ENCODE data around the gene ACKR4. TPM values are rescaled to one million over a fixed set of nuclear protein-coding genes. Genes with fewer than 3 reads are reported as not detected.

Gene ACKR4
- total and polyA plus RNA-seq, 4 donors = 2.0 to 5.8 (median 4.0) TPM

DNA sequence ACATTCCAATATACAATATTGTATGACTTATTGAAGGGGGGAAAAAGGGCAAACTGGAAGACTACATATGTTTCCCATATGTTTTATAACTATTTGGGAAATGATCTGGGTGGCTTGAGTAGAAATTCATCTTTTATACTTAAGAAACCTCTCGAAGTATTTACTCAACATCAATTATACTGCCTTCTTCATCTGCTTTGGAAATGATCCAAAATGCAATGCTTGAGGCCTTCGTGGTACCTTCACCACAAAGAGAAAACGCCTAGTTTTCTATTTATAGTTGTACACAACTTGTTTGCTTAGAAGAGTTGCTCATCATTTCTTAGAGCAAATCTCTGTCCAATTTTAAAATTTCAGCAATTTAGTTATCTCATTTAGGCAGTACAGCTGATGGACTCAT, 18.8 kb downstream of the ACKR4 start:
- Histone ChIP-seq H3K36me3 (ENCODE audit: control insufficient read depth in 4 of 4, insufficient read depth in 4 of 4, low read length in 4 of 4) (peaks cover 0 to 3% (median 2%) of the 10 kb centered on the region in 4 donors), H3K9me3 (ENCODE audit: control insufficient read depth in 4 of 4, insufficient read depth in 3 of 4, low read length in 3 of 4) (no peaks in the 10 kb centered on the region), H3K27me3 (ENCODE audit: control insufficient read depth in 3 of 3, insufficient read depth in 3 of 3, low read length in 2 of 3) (no peaks in the 10 kb centered on the region), H3K4me1 (ENCODE audit: control insufficient read depth in 5 of 5, insufficient read depth in 5 of 5, low read length in 5 of 5) (peaks cover 0 to 2% (median 0%) of the 10 kb centered on the region in 5 donors), H3K4me3 (no peak overlapping the region), H3K27ac (ENCODE audit: low read depth in 1 of 2, low read length in 1 of 2) (no peak overlapping the region), H3K9ac (ENCODE audit: insufficient read depth in 1 of 2, low read length in 2 of 2) (no peak overlapping the region)
- DNase-seq (no peak), ATAC-seq (ENCODE audit: insufficient read depth, low FRiP score) (no peak)
- 58 to 61% methylated on average over 3 of the region's 3 CpGs for WGBS, 2 donors
- TF ChIP-seq, protein P1, sequence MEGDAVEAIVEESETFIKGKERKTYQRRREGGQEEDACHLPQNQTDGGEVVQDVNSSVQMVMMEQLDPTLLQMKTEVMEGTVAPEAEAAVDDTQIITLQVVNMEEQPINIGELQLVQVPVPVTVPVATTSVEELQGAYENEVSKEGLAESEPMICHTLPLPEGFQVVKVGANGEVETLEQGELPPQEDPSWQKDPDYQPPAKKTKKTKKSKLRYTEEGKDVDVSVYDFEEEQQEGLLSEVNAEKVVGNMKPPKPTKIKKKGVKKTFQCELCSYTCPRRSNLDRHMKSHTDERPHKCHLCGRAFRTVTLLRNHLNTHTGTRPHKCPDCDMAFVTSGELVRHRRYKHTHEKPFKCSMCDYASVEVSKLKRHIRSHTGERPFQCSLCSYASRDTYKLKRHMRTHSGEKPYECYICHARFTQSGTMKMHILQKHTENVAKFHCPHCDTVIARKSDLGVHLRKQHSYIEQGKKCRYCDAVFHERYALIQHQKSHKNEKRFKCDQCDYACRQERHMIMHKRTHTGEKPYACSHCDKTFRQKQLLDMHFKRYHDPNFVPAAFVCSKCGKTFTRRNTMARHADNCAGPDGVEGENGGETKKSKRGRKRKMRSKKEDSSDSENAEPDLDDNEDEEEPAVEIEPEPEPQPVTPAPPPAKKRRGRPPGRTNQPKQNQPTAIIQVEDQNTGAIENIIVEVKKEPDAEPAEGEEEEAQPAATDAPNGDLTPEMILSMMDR (IDR thresholded peaks at IDR 0.05; ENCODE audit: control extremely low read depth, extremely low read depth) = no peak

DNA sequence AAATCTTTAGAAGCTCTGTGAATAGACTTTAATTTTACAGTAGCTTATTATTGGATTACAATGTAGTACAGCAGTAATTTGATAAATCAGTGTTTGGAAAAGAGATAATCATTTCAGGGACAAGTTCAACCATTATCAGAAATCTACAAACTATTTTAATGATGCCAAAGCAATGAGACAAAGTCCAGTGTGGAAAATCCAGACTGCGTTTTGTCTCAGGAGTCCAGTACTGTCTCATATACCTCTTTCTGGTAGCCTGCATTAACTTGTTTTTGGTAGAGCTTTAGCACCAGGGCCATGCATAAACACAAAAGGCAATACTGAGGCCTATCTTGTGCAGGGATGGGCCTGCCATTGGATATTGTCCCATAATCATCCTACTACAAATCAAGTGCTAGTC, 19.7 kb downstream of the ACKR4 start:
- Histone ChIP-seq H3K9ac (ENCODE audit: insufficient read depth in 1 of 2, low read length in 2 of 2) (no peak overlapping the region), H3K4me1 (ENCODE audit: control insufficient read depth in 5 of 5, insufficient read depth in 5 of 5, low read length in 5 of 5) (peaks cover 0 to 2% (median 0%) of the 10 kb centered on the region in 5 donors), H3K9me3 (ENCODE audit: control insufficient read depth in 4 of 4, insufficient read depth in 3 of 4, low read length in 3 of 4) (no peaks in the 10 kb centered on the region), H3K27ac (ENCODE audit: low read depth in 1 of 2, low read length in 1 of 2) (no peak overlapping the region), H3K36me3 (ENCODE audit: control insufficient read depth in 4 of 4, insufficient read depth in 4 of 4, low read length in 4 of 4) (peaks cover 0 to 7% (median 2%) of the 10 kb centered on the region in 4 donors), H3K27me3 (ENCODE audit: control insufficient read depth in 3 of 3, insufficient read depth in 3 of 3, low read length in 2 of 3) (no peaks in the 10 kb centered on the region), H3K4me3 (no peak overlapping the region)
- ATAC-seq (ENCODE audit: insufficient read depth, low FRiP score) = no peak
- TF ChIP-seq, protein P1 (IDR thresholded peaks at IDR 0.05; ENCODE audit: control extremely low read depth, extremely low read depth) = no peak
- 96 to 100% methylated on average over 1 of the region's 1 CpG for WGBS, 2 donors
- DNase-seq = no peak

DNA sequence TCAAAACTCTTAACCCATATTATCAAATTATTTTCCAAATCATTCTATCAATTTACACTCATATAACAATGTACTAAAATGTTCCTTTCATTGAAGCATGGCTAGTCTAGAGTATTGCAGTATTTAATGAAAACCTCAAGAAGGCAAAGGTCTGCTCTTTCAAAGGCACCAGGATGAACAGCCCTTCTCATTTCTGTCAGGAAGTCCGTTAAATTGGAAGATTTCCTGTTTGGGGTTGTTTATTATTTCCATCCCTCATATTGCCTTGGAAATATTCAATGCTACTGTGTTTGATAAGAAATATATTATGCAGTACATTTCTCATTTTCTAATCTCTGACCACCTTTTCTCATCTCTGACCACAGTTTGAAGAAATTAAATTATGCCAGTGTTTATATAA, 25.1 kb downstream of the ACKR4 start:
- WGBS, 2 donors = 17 to 48% methylated on average over 1 of the region's 1 CpG
- TF ChIP-seq, protein P1 (IDR thresholded peaks at IDR 0.05; ENCODE audit: control extremely low read depth, extremely low read depth) = no peak
- Histone ChIP-seq H3K9me3 (ENCODE audit: control insufficient read depth in 4 of 4, insufficient read depth in 3 of 4, low read length in 3 of 4) (no peaks in the 10 kb centered on the region), H3K4me3 (no peak overlapping the region), H3K27me3 (ENCODE audit: control insufficient read depth in 3 of 3, insufficient read depth in 3 of 3, low read length in 2 of 3) (no peaks in the 10 kb centered on the region), H3K4me1 (ENCODE audit: control insufficient read depth in 5 of 5, insufficient read depth in 5 of 5, low read length in 5 of 5) (peaks cover 0 to 2% (median 0%) of the 10 kb centered on the region in 5 donors), H3K9ac (ENCODE audit: insufficient read depth in 1 of 2, low read length in 2 of 2) (no peak overlapping the region), H3K36me3 (ENCODE audit: control insufficient read depth in 4 of 4, insufficient read depth in 4 of 4, low read length in 4 of 4) (peaks cover 3 to 8% (median 6%) of the 10 kb centered on the region in 4 donors), H3K27ac (ENCODE audit: low read depth in 1 of 2, low read length in 1 of 2) (no peak overlapping the region)
- ATAC-seq (ENCODE audit: insufficient read depth, low FRiP score) (no peak), DNase-seq (no peak)

DNA sequence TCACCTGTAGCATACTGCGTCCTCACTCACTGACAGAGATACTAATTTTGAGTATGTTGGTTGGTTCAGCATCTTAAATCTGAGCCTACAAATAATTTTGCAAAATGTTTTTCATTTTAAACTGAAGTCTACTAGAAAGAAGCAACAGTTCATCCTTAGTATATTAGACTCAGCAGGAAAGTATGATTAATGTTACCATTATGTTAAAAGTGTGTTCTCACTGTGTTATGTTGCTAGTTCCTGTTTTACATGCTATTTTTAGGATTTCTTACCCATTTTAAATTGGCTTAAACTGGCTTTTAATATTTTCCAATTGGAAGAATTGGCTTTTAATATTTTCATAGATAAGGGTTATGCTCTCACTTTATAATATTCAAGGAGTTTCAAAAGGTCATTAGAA, 25.7 kb downstream of the ACKR4 start:
- no peaks in the 10 kb centered on the region for H3K27me3 ChIP-seq (ENCODE audit: control insufficient read depth in 3 of 3, insufficient read depth in 3 of 3, low read length in 2 of 3)
- peaks cover 0 to 2% (median 0%) of the 10 kb centered on the region in 5 donors for H3K4me1 ChIP-seq (ENCODE audit: control insufficient read depth in 5 of 5, insufficient read depth in 5 of 5, low read length in 5 of 5)
- no peak overlapping the region for H3K9ac ChIP-seq (ENCODE audit: insufficient read depth in 1 of 2, low read length in 2 of 2)
- no peaks in the 10 kb centered on the region for H3K9me3 ChIP-seq (ENCODE audit: control insufficient read depth in 4 of 4, insufficient read depth in 3 of 4, low read length in 3 of 4)
- H3K36me3 ChIP-seq (ENCODE audit: control insufficient read depth in 4 of 4, insufficient read depth in 4 of 4, low read length in 4 of 4) = peaks cover 3 to 13% (median 7%) of the 10 kb centered on the region in 4 donors
- TF ChIP-seq, protein P1 (IDR thresholded peaks at IDR 0.05; ENCODE audit: control extremely low read depth, extremely low read depth) = no peak
- 87 to 91% methylated on average over 1 of the region's 1 CpG for WGBS, 2 donors
- H3K27ac ChIP-seq (ENCODE audit: low read depth in 1 of 2, low read length in 1 of 2) = no peak overlapping the region
- no peak overlapping the region for H3K4me3 ChIP-seq
- ATAC-seq (ENCODE audit: insufficient read depth, low FRiP score) = no peak
- no peak for DNase-seq
